Hematopoietic multipotent progenitor cell treated with erythropoietin and hydrocortisone succinate and interleukin-3 and kit ligand, for 15 days (in vitro differentiated cells): ENCODE results near the gene SPPL2B.

Experiments
- DNase-seq: peaks from one replicate; pipeline ENCODE4 v3.0.0-alpha.2; 2015; ENCODE audit warnings: low spot score

SPPL2B gene

DNA sequence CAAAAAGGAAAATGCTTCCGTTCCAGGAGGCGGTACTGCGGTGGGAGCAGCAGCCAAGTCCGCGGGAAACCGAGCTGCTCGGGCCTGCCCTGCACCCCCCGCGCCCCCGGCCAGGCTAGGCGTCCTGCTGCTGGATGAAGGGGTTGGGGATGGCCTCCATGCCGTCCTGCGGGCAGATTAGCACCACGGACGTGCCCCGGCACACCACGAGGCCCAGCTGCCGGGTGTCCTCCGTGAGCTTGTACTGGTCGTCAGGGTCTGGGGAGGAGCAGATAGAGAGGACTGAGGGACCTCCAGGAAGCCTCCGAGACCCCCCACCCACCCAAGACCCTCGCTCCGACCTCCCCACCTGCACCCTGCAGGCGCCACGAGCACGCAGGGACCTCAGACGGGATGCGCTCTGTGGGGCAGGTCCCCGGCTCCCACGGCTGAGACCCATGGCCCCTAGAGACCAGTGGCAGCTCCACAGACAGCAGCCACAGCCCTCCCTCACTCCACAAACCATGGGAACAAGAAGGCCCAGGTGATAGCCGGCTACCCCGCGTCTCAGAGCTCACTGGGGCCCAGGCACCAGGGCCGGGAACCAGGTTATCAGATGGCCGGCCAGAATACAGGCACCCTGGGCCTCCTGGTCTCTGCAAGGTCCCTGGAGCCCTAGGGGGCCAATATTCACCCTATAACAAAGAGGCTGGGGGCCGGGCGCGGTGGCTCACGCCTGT is 6.8 kb upstream of the SPPL2B start:
- DNase-seq: no peak

DNA sequence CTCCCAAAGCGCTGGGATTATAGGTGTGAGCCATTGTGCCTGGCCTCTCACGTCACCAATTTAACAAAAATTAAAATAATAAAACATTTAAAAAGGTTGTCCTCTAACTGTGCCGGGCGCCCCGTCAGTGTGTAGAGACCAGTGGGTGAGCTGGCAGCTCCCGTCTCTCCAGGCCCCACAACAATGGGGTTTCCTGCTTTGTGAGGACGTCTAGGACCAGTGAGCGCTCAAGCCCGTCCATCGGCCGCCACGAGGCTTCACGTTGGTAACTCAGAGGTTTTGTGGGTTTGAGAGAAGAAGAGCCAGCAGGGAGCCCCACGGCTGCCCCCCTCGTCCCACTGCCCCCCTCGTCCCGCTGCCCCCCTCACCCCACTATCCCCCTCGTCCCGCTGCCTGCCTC is 4.8 kb upstream of the SPPL2B start:
- no peak for DNase-seq

DNA sequence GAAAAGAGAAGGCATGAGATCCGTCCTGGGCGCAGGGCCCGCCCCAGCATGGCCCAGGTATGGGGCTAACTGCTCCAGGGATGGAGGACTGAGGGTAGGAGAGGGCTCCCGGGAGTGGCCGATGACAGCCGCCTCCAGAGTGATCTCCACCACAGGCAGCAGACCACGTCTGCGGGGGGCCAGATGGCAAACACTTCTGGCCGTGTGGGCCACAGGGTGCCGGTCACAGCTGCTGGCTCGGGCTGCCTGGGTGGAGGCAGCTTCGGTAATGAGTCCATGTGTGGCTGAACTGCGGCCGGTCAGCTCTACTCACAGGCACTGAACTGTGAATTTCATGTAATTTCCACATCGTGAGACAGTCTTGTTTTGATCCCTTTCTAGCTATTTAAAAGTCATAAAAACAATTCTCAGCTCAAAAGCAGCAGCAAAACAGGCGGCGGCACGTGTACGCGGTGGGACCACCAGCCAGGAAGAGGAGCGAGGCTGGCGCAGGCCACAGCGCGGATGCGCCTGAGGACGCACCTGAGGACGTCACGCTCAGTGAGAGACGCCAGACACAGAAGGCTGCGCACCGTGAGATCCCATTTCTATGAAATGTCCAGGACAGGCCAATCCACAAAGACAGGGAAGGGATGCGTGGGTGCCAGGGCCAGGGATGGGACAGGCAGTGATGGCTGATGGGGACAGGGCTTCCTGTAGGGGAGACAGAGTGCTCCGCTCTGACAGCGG is 4.1 kb upstream of the SPPL2B start:
- DNase-seq: no peak

DNA sequence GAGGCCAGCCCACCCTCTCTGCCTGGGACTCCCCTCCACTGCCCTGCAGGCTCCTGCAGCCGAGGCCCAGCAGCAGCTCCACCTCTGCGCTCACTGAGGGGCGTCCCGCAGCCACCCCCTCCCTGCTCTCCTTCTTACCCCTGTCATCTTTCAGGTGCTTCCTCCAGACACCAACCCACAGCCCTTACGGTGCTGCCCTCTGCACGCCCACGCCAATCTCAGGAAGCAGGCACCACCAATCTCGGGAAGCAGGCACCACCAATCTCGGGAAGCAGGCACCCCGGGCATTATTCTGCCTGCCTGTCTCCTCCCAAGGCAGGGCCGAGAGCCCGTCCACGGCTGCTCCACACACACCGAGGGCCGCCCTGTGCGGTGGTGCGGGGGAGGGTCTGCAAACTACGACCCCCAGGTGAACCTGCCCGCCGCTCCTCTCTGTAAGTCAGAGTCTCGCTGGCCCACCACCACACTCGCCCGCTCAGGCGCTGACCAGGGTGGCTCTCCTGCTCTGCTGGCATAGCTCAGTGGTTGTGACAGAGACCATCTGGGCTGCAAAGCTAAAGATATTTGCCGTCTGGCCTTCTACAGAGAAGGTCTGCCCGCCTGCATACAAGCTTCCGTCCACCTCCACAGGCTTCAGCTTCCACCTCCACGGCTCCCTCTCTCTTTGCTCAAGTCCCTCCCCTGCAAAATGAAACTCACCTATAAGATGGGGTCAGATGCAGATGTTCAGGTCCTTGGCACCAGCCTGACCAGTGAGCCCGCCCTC is 3.0 kb upstream of the SPPL2B start:
- no peak for DNase-seq

DNA sequence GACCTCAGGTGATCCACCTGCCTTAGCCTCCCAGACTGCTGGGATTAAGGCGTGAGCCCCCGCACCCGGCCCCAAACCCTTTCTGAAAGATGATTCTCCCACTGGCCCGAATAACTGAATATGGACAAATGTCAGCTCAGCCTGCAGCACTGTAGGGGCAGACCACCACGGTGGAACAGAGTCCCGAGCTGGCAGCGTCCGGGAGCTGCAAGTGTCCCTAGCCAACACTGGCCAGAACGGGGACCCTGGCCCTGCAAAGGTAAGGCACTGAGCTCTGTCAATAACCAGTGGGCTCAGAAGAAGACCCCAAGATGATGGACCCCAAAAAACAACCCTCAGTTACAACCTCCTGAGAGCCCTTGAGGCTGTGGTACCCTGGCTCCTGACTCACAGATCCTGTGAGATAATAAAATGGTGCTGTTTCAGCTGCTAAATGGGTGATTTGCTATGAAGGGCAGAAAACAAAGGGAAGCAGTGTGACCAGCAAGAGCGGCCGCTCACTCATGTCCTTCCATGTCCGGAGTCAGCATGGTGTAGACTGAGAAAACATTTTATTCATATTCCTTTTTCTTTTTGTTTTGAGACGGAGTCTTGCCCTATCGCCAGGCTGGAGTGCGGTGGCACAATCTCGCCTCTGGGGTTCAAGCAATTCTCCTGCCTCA is 1.7 kb upstream of the SPPL2B start:
- no peak for DNase-seq

DNA sequence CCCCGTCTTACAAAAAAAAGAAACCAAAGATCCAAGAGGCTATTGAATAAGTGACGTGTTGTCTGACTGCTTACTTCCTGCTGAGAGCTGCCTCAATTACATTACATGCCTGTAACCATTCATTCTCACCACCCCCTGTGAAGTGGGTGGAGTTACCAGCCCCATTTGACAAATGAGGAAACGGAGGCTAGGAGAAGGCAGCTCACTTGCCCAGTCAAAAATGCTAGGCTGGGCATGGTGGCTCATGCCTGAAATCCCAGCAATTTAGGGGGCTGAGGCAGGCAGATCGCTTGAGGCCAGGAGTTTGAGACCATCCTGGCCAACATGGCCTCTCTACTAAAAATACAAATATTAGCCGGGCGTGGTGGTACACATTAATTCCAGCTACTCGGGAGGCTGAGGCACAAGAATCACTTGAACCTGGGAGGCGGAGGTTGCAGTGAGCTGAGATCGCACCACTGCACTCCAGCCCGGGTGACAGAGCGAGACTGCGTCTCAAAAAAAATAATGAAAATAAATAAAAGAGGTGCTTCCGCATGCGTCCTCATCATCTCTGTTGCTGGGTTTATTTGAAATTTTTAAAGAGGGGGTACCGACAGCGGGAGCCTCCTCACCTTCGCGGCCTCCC is 597 bp upstream of the SPPL2B start:
- DNase-seq: peak; percentile 30

DNA sequence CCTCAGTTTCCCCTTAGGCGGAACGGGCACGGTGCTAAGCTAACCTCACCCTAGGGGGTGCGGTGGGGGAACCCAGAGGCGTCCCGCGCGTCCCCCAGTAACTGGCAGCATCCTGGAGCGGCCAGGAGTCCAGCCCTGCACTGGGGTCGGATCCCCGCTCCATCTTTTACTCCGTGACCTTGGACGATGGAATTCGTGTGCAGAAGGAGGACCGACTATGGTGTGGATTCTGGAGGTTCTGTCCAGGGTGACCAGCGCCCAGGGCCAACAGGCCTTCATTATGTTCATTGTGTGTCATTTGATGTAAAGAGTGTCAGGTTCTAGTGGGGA is 630 bp downstream of the SPPL2B start:
- DNase-seq: no peak

DNA sequence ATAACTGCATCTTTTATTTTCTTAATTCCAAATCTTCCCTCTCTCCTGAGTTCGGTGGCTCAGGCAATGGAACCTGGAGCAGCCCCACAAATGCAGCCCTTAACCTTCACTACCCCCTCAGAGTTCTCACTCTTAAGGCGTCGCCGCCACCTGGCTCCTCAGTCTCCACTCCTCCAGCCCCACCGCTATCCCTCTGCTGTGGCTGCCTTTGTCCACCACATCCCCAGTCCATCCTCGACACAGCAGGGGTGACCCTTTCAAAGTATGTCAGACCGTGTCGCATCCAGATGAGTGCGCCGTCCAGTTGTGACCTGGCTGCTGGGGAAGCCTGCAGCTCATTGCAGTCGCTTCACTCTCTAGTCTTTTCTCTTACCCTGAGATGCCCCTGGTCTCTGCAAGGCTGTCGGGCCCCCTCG is 1.0 kb downstream of the SPPL2B start:
- DNase-seq: no peak

DNA sequence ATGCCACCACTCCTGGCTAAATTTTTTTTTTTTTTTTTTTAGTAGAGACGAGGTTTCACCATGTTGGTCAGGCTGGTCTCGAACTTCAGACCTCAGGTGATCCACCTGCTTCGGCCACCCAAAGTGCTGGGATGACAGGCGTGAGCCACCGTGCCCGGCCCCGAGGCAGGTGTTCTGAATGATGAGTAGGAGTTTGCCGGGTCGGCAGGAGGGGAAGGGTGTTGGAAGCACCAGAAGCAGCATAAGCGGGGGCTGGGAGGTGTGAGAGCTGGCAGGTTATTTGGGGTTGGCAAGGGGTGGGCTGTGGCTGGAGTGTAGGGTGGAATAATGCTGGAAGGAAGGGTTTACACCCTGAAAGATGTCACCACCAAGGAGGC is 1.8 kb downstream of the SPPL2B start:
- no peak for DNase-seq

DNA sequence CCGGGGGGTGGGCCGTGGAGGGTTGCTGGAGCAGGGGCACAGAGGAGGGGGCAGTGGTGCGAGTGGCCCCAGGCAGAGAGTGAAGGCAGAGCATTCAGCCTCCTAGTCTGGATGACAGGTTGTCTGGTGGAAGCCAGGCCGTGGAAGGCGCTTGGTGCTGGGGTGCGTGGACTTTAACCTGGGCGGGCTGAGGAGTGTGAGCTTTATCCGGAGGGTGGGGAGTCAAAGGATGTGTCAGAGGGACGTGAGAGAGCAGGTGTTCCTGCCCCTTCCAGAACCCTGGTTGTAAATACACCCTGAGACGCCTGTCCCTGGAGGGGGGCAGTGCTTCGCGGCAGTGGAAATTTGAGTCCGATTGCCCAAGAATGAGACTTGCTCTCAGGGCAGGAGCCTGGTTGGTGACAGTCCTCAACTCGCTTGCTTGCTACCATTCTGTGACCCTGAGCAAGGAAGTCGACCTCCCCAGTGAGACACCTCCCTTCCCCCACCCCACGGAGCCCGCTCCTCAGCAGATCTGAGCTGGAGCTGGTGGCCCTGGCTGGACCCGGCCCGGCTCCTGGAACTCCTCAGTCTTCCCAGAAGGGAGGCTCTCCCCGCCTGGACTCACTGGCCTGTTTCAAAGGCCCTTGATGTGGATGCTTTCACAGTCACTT is 2.3 kb downstream of the SPPL2B start:
- DNase-seq: no peak

DNA sequence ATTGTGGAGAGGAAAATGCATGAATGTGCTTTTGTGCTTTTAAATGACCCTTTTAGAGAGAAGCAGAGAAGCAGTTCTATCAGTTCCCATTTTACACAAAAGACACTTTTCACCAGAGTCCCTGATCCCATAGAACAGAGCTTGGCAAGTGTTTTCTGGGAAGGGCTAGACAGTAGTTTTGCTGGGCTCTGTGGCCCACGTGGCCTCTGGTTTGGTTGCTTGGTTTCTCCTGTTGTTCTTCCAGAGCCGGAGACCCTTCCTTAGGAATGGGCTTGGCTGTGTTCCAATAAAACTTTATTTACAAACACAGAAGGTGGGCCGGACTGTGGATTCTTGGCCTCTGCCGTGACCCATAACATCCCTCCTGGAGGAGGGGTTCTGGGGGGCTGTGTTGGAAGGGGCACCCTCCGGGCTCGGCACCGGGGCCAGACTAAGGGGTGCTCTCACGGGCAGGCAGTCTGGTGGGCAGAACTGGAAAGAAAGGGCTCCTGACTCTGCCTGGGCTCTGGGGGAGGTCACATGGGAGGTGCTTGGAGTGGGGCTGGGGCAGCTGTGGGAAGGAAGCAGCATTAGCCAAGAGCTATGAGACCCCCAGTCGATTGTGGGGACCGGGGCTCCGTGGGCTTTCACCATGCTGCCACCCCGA is 3.2 kb downstream of the SPPL2B start:
- no peak for DNase-seq

DNA sequence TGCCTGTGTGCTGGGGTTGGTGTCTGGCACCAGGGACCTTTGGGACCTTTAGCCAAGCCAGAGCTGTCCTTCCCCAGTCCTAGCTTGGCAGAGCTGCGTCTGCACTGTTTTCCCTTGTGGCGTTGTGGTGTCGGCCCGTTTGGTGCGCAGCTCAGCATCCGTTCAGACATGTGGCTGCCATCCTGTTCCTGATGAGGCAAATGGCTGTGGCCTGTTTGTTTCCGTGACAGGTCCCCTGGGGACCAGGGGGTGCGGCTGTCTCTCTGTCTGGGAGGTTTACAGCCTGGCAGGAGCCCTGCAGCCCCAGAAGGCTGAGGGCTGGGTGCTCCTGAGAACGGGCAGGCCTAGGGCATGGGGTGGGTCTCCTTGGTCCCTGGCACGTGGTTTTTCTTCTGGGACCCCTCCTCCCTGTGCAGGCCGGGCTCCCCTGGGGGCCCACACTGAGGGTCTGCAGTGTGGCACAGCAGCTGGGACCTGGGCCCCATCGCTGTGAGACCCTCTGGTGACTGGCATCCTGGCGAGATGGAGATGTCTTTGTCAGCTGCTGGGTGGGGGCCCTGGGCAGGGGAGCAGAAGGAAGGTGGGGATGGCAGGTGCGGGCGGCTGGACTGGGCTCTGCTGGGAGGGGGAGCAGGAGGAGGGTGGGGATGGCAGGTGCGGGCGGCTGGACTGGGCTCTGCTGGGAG is 4.0 kb downstream of the SPPL2B start:
- DNase-seq: no peak

DNA sequence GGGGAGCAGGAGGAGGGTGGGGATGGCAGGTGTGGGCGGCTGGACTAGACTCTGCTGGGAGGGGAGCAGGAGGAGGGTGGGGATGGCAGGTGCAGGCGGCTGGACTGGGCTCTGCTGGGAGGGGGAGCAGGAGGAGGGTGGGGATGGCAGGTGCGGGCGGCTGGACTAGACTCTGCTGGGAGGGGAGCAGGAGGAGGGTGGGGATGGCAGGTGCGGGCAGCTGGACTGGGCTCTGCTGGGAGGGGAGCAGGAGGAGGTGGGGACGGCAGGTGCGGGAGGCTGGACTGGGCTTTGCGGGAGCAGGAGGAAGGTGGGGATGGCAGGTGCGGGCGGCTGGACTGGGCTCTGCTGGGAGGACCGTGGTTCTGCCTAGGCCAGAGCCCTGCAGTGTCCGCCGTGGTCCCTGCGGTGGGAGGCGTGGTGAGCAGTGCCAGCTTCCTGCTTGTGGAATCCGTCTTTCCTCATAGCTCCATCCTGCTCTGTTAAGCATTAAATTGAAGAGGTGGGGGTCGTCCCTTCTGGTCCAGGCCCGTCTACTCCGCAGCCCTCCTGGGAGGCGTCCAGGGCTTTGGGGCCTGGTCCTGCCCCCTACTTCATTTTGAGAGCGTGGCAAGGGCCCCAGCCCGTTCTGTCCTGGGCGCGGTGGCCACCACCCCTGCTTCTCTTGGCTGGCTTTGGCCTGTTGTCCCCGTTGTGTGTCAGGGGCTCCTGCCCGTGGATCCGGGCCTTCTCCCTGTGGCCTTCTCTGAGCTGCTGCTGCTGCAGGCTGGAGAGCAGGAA is 4.7 kb downstream of the SPPL2B start:
- no peak for DNase-seq

DNA sequence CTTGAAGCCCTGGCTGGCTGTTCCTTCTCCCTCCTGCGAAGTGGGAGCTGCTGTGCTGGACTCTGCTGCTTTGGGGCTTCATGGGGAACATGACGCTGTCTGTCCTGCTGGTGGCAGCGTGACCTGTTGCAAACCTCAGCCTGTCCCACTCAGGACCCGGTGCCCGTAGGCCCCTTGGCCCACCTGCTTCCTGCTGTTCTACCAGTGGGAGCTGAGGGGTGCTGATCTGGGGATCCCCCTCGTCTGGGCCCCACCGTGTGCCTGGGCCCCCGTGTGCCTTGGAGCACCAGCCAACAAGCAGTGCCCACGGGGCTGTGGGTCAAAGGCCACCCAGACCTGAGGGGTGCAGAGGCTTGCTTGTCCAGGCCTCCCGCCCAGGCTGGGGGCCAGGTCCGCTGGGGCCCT is 5.3 kb downstream of the SPPL2B start:
- no peak for DNase-seq

DNA sequence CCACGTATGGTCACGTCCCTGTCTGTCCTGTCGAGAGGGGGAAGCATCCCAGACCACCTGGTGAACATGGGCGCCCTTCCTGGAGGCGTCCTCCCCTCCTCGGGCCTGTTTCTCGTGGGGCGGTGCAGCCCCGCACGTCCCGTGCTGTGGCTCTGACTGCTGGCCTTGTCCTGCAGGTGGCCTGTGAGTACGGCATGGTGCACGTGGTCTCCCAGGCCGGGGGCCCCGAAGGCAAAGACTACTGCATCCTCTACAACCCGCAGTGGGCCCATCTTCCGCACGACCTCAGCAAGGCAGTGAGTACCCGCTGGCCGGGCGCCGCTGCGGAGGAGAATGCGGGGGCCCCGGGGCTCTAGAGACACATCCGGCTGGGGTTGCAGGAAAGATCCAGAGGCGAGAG is 5.9 kb downstream of the SPPL2B start:
- DNase-seq: no peak

DNA sequence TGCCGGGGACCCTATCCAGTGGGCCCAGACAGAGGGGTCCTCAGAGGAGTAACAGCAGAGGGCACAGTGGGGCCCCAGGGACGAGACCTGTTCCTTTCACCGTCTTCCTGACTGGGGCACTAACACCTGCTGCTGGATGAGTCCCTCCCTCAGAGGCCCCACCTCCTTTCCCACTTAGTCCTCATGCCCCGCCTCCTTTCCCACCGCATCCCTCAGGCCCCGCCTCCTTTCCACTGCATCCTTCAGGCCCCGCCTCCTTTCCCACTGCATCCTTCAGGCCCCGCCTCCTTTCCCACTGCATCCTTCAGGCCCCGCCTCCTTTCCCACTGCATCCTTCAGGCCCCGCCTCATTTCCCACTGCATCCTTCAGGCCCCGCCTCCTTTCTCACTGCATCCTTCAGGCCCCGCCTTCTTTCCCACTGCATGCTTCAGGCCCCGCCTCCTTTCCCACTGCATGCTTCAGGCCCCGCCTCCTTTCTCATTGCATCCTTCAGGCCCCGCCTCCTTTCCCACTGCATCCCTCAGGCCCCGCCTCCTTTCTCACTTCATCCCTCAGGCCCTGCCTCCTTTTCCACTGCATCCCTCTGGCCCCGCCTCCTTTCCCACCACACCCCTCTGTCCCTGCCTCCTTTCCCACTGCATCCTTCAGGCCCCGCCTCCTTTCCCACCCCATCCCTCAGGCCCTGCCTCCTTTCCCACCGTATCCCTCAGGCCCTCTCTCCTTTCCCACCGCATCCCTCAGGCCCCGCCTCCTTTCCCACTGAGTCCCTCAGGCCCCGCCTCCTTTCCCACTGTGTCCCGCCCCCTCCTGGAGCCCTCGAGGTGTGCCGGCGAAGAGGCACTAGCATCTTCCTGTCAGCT is 6.7 kb downstream of the SPPL2B start:
- DNase-seq: no peak

DNA sequence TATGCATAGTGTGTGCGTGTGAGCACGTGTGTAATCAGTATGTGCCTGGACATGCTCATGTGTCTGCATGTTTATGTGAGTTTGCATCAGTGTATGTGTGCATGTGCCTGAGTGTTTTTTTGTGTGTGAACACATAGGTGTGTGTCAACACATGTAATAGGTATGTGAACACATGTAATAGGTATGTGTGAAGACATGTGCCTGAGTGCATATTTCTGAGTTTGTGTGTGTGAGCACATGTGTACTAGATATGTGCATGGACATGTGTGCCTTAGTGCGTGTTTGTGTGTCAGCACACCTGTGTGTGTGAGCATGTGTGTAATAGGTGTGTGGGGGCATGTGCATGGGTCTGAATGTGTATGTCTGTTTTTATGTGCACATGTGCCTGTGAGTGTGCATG is 7.4 kb downstream of the SPPL2B start:
- DNase-seq: no peak

DNA sequence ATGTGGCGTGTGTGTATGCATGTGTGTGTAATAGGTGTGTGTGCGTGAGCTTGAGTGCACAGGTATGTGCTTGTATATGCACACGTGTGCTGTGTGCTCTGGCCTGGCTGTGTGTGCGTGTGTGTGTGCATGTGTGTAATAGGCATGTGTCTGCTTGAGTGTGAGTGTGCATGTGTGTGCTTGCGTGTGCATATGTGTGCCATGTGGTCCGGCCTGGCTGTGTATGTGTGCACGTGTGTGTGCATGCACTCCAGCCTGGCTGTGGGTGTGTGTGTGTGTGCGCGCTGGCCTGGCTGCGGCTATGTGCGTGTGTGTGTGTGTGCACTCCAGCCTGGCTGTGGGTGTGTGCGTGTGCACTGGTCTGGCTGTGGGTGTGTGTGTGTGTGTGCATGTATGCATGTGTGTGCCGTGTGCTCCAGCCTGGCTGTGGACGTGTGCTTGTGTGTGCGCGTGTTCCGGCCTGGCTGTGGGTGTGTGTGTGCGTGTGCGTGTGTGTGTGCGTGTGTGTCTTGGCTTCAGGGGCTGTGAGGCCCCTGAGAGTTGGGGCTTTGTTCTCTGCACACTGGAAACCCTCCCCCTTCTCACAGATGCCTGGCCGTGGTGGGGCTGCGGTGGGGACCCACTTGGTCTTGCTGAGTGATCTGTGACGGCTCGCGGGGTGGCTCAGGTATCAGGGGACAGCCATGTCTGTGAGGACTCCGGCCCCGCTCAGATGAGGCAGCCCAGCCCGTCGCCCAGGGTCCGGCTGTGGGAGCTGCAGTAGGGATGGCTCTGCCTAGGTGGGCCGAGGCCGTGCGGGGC is 8.2 kb downstream of the SPPL2B start:
- no peak for DNase-seq
